Astrocyte of the hippocampus (primary cell): ENCODE results near the gene WDR86.

Experiments
- DNase-seq: peaks from one replicate; pipeline ENCODE4 v3.0.0; 2011; ENCODE audit warnings: low read depth, low spot score

Gene WDR86

DNA sequence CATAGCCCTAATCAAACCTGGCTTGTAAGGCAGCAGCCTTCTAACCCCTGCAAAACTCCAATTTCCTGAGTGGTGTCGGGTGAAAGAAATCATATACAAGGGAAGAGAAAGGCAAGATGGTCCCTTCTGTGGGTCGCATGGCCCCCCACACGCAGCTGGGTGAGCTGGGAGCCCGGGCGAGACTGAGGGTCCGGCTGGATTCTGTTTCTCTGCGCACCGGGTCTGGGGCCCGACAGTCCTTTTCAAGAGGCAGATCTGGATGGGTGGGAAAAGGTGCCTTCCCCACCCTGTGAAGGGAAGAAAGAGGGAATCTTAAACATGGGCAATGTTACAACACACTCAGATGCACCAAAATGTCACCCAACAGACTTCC is 18.5 kb downstream of the WDR86 start:
- no peak for DNase-seq

DNA sequence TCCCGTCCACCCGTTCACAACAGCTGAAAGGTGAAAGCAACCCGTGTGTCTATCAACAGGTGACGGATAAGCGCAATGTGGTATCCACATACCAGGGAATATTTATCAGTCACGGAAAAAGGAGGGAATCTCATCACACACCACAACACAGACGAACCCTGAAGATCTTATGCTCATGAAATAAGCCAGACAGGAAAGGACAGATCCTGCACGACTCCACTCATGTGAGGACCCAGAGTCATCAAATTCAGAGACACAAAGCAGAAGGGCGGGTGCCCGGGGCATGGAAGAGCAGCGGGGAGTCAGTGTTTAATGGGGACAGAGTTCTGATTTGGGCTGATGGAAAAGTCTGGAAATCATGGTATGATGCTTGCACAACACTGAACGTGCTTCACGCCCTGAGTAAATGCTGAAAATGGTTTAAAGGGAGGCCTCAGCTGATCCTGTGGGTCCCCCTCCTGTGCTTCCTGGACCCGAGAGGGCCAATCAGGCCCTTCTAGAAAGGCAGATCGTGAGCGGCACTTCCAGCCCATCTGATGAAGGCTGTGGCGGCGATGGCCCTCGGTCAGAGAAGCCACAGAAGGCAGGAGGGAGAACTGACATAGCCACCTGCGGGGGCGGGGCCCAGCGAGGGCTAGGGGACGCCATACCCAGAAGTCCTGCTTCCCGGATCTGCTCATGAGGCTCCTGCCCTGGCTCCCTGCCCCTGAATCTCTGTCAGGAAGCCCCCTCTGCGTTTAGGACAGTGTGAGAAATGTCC is 19.1 kb downstream of the WDR86 start:
- no peak for DNase-seq

DNA sequence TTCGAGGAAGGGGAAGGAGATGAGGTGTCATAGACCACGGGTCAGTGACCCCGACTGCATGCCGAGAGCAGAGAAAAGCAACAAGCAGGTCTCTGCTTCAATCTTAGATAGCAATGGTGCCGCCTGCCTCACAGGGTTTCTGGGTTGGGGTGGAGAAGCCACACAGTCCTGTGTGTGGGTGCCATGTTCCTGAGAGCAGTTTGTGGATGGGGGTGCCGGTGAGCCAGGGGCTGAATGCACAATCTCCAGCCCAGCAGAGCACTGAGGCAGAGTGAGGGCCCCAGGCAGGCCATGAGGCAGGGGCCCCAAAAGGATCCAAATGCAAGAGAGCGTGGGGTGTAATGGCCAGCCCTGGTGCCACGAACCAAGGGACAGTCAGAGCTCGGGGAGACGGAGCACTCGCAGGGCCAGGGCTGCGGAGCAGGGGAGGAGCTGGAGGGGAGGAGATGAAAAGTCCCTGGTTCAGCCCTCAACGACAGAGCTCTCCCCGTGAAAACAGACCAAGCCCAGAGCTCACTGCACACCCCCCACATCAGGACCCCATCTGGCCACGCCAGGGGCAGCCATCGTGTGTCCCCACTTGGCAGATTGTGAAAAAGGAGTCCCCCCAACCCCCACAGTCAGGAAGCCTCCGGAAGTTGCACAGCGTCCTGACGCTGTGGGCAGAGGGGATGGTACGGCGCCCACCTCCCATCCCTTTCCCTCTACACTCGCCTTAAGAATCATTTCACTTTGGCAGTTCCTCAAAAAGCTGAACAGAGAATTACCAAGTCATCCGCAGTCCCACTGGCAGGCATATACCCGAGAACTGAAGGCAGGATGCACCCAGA is 19.9 kb downstream of the WDR86 start:
- DNase-seq: no peak

DNA sequence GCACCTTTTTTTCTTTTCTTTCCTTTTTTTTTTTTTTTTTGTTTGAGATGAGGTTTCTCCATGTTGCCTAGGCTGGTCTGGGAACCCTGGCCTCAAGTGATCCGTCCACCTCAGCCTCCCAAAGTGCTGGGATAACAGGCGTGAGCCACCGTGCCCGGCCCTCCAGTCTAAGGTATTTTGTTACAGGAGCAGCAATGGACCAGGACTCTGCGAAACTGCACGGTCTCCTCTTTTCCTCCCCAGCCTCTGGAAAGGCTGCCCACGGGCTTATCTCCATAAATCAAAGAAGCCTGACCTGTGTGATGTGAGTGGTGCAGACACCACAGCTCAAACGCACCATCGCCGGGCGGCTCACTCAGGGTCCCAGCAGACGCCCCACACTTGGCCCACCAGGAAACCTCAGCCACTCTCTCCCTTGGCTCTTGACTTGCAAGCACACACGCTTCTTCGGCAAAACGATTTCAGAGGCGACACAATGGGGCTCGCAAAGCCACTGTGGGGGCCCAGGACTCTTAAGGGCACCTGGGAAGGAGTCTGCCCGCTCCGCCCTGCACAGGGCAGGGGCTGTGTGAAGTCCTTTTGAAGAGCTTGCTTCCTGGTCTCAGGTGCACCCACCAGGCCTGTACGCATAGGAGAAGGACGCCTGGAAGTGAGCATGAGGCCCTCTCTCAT is 20.6 kb downstream of the WDR86 start:
- DNase-seq: no peak

DNA sequence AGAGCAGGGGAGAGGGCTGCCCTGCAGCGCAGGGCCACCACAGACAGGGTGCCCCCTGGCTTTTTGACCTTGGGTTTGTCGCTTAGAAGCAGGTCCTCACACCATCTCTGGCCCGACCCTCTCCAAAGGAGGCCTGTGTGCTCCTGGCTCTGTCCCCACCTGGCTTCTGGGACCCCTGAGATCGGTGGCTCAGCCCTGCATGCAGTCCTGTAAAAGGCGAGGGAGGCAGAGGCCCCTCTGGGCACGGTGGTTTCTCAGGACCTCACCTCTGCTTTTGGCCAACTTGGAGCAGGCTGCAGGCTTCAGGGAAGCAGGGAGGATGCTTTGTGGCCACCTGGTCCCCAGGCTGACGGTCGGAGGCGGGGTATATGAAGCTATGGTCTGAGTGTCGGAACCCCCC is 21.4 kb downstream of the WDR86 start:
- DNase-seq: no peak

DNA sequence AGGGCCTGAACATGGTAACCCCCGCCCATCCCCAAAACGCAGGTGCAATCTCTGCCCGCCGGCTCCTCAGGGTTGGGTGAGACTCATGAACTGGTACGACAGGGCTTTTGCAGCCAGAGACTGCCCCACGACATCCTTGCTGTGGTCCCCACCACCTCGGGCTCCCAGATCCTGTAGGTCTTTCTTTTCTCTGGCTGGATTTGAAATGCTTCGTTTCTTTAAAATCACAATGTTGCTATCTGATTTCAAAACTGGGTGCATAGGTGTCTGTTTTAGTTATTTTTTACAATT is 21.9 kb downstream of the WDR86 start:
- no peak for DNase-seq

DNA sequence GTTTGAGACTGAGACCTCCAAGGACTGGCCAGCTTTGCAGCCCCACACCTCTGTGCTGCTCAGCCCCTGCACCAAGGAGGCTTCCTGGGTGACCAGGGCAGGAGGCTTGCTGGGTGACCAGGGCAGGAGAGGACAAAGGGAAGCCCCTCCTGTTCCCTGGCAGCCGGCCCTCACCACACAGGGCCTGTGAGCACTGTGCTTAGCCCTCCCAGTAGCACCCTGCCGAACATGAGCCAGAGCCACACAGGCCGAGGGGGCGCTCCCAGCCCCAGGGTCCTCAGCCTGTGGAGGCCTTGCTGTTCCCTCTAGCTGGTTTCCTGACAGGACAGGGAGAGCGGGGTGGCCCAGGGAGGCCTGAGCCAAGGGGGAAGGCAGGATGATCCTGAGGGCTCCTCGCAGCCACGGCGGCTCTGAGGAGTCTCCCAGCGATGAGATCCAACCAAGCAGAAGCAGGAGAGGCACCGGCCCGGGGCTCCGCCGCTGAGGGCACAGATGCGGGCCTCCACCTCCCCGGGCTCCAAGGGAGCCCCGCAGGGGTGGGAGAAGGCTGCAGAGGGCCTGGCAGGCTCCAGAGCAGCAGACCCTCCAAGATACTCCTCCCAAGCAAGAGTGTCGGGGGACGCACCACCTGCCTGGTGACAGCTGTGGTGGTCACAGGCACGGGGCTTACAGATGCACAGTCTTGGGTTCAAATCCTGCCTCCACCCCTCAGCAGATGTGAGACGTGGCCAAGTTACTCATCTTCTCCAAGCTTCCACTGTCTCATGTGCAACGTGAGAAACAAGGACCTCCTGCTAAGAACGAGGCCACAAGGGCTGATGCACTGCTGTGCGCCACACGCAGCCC is 22.5 kb downstream of the WDR86 start:
- no peak for DNase-seq

DNA sequence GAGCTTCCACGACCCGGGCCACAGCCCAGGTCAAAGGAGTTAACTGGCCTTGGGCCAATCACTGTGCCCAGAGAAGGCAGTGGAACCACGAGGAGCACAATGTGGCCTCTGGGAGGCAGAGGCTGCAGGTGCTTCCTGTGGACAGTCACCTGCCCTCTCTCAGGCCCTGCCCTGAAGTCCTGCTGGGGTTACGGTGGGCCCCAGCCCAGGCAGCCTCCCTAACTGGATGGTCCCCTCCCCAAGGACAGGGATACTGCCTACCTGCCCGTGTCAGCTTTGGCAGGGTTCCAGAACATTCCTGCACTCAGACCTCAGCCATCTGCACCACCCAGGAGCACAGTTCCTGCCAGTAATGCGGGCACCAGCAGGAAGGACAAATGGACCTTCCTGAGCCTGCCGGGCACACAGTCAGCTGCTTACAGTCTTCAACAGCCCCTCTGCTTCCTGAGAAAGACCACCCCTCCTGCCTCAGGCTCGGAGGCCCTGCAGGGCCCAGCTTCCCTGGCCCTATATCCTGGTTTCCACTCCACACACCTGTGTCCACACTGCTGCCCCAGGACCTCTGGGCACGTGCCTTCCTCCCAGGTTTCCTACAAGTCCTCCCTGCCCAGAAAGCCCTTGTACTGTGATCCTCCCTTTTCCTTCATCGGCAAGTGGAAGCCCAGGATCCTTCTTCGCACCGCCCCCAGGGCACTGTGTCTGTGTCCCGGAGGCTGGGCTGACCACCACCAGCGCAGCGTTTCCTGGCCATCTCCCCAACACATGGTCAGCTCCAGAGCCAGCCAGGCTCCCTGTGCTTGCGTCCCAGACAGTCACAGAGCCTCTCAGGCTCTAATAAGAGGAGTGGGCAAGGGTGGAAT is 23.3 kb downstream of the WDR86 start:
- DNase-seq: no peak

DNA sequence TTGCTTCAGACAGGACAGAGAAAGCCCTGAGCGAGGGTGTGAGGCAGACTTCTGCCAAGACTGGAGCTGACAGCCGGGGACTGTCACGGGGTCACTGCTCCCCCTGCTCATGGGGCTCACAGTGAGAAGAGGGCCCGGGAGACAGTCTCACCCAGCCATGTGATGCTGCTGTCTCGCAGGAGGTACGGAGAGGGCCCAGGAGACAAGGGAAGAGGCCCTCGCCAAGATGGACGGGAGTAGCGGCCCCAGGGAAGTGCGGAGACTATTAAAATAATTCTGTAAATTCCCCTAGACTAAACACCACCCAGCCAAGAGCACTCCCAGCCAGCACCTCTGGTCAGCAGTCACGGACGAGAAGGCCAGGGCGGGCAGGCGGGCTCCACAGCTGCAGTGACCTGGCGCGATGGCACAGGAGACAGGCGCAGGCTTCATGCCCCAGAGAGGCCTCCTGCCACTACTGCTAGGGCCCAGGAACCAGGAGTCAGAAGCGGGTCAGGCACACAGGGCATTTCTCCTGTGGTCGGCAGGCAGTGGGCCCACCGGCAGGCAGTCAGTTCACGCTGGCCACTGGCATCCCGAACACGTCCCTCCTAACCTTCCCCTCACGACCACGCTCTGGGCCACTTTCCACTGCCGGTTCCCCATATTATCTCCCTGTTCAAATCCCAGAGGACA is 24.1 kb downstream of the WDR86 start:
- no peak for DNase-seq

DNA sequence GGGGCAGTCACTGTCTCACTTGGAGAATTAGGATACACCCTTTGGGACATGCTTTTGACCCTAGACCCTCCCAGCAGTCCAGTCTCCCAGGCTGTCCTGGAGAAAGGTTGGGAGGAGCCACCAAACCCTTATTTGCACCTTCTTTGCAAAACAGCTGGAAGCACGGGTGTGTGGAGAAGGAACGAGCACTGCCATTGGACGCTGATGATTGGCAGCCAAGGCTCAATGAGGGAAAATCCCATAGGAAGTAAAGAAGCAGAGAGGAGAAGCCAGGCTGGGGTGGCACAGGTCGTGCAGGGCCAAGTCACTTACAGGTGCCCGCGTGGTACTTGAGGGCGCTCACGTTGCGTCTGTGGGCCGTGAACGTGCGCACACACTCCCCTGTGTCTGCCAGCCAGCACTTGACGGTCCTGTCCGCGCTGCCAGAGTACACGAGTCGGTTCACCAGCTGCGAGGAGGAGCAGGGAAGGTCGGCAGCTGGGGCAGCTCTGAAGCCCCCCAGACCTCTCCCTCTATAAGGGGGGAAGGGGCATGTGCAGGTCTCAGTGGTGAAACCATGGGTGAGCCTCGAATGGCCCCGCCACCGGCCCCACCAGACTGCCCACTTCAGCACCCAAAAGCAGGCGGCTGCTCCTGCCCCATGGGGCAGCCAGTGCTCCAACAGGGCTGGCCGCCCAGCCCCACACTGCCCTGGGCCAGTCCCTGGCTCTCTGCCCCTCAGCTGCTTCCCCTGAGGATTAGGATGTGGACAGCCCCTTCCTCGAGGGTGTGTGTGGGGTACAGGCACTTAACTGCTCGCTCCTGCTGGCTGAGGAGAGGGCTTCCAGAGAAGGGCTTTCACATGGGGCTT is 24.8 kb downstream of the WDR86 start:
- DNase-seq: no peak

DNA sequence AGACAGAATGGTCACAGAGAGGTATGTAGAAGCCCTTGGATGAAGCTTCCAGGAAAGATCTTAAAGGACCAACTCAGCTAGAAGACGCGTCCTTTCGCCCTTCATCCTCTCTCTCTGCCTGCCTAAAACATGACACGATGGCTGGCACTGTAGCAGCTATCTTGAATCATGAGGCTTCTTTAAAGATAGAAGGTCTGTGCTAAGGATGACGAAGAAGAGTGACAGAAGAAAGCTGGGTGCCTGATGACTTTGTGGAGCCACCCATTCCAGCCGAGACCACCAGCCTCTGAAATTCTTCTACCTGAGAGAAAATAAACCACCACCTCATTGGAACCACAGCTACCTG is 25.5 kb downstream of the WDR86 start:
- no peak for DNase-seq

DNA sequence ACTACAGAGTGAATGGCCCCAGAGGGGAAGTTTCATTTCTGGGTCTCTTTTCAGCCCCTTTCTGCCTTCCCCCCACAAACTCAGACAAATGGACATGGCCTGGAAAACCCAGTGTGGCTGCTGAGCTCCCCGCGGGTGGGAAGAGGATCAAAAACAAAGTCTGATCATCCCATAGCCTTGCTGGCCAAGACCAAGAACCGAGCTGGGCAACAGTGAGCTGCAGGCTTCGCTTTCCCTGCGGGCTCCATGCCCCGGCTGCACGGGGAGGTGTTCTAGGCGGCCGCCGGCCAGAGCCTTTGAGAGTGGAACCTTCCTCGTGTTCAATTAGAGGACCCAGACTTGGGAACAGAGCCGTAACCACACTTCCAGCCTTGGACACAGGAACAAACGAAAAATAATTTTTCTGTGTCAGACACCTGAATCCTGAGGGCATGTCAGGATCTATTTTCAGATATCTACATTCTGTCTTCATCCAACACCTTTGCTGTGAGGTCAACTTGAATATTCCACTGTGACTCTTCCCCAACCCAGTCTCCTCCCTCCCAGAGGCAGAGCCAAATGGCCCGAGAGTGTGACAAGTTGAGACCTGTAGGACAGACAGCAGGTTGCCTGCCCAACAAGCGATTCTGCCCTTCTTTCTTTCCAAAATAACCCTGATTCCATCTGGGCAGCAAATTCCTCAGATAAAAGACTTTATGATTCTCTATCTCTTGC is 26.0 kb downstream of the WDR86 start:
- DNase-seq: no peak

DNA sequence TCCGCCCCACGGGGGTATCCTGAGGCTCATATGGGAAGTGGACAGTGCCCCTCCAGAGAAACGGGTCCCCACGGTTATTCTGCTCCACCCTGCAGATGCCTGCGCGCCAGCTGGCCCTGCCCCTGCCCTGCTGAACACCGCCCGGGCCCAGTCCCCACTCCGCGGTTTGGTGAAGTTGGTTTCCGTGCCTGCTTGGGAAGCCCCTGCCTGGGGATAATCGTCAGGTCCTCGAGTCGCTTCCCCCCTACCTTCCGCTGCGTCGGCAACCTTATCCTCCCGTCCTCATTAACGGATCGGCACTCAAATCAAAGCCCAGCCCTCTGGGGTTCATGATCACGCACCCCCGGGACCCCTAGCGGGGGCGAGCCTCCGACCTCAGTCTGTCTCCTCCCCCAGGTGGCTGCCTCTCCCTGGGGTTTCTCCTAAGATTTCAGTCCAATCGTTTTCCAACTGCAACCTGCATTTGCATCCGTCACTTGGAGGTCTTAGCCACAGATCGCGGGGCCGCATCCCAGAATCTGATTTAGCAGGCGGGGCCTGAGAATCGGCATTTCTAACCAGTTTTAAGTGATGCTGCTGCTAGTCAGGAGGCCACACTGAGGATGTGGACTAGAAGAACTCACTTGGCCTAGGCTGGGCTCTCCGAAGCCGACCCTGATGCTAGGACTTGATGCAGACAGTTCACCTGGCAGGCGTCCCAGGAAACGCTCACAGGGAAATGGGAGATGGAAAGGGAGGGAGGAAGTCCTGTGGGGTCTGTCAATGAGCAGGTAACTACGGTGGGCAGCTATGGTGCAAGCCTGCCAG is 27.6 kb downstream of the WDR86 start:
- peak; percentile 38 for DNase-seq

DNA sequence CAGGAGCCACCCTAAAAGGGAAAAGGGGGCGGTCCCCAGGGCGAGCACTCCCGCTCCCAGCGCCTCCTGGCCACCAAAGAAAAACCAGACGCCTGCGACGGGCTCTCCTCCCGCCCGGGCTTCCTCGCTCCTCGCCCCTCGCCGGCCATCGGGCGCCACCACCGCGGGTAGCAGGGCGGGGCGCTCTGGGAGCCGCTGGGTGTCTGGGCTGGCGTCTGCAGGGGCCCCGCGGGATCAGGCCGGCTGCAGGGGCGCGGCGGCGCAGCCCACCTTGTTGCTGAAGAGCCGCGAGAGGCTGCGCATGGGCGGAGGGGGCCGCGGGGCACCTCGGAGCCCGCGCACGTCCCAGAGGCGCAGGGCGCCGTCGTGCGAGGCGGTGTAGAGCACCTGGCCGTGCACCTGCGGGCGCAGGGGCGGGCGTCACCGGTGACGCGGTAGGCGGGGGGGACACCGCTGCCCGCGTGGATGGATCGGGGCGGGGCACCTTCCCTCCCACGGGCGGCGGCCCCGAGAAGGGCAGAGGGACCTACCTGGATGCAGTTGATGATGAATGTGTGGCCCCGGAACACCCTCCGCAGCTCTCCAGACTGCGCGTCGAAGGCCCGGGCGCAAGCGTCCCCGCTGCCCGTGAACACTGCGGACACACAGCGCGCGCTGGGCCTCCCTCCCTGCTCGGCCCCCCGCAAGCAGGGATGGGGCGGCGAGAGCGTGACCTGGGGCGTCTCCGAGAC is 28.3 kb downstream of the WDR86 start:
- DNase-seq: no peak

DNA sequence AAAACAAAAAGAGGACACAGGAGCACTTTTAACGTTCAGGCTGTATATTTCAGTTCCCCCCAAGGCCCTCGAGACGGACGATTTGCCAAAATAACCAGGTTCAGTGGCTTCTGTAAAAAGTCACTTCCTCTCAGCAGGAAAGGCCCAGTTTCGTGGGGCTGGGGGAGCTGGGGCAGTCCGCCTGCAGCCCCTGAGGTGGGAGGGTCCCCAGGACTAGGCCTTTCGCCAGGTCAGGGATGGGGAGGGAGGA is 28.8 kb downstream of the WDR86 start:
- DNase-seq: no peak

DNA sequence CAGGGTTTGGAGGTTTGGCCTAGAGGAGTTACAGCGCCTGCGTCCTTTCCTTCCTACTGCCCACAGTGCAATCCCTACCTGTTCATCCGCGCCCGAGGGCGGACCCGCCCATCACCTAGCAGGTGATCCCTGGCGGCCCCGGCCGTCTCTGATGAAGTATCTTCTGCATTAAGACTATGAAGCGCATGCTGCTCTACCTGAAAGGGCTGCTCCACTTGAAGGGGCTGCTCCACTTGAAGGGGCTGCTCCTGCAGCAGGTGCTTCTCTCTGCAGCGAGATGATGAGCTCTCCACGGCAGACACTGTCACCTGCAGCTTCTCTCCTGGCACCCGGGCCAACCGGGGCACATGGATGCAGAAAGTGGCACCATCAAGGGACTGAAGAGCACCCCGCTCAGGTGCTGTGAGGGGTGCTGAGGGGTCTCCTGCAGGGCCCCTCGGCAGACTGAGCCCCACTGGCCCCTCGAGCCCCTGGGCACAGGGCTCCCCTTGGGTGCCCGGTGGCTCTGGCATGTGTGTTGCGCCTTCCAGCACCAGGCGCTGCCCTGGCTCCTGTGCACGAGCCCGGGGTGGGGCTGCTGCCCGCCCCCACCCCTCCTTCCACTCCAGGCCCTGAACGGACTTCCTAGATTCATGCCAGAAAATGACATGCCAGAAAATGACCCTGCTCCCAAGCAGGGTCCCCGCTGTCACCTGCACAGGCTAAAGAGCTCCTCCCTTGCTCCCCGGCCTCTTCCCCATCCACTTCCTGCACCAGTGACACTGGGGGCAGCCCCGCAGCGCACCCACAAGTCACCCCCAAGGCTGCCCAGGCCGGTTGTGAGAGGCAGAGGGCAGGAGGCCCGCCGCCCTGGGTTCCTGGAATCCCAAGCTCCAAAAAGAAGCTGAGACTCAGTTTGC is 29.4 kb downstream of the WDR86 start:
- no peak for DNase-seq
